HCT116 (cell line): ENCODE data around the gene IL12B. TPM values are rescaled to one million over a fixed set of nuclear protein-coding genes. Genes with fewer than 3 reads are reported as not detected.

Source experiments
- ATAC-seq: fragments of 200-7000 bp; cut with Tn5 transposase; 2 replicates; pipeline ENCODE4 v1.9.1; 2020; ENCODE audit warnings: mild to moderate bottlenecking, moderate library complexity
- BruUV-seq: library from RNA; stranded (reverse); fragments of 400-500 nt; replicated peaks from 2 replicates; lab custom pipeline; 2021; lab: Mats Ljungman, UMichigan
- CTCF ChIA-PET: fragments of 300-600 bp; sonication (Branson Sonifier 250); formaldehyde crosslinking; loops from one replicate; lab custom pipeline; 2021; ENCODE audit warnings: antibody characterized with exemption; lab: Charles Lee
- POLR2A ChIA-PET: fragments of 300-600, 350-600 bp; sonication (Branson Sonifier 250); formaldehyde crosslinking; loops from one replicate; lab custom pipeline; 2021; ENCODE audit warnings: antibody characterized with exemption; lab: Charles Lee
- RAD21 ChIA-PET, 2 experiments: fragments of 300-600 bp; sonication (Branson Sonifier 250); formaldehyde crosslinking; loops; one replicate each; lab custom pipeline; 2023; ENCODE audit warnings: low total read pairs in 2 of 2; ENCODE audit not compliant: uncharacterized antibody in 2 of 2, unreplicated experiment in 2 of 2, low non-redundant PET in 1 of 2; lab: Charles Lee
- DNase-seq: peaks from one replicate; pipeline ENCODE4 v3.0.0-alpha.2; 2010; ENCODE audit warnings: low read depth, low spot score
- H2AFZ ChIP-seq: fragments of 200-600 bp; shearing (Covaris generic), sonication (generic); 2 replicates; pipeline ENCODE4 v1.6.1; 2017; ENCODE audit warnings: low read depth, mixed run types, mixed read lengths, antibody characterized with exemption, low read length; ENCODE audit not compliant: poor library complexity, severe bottlenecking
- H3K27ac ChIP-seq: 2 replicates; pipeline ENCODE4 v1.5.1; 2012; ENCODE audit warnings: low read depth, low read length
- H3K27me3 ChIP-seq: fragments of 200-600 bp; sonication (generic); 2 replicates; pipeline ENCODE4 v1.6.1; 2016; ENCODE audit warnings: mixed run types, low read length, mixed read lengths; ENCODE audit not compliant: insufficient read depth
- H3K36me3 ChIP-seq, 2 experiments: fragments of 200-500 bp in 1 of 2; fragments of 200-600 bp in 1 of 2; sonication (Bioruptor generic) in 1 of 2; sonication (generic) in 1 of 2; 2 replicates each; pipeline versions ENCODE4 v1.5.1 to v1.6.1; 2014 to 2016; ENCODE audit warnings: low read length in 2 of 2, inconsistent platforms in 1 of 2, mixed read lengths in 1 of 2, mixed run types in 1 of 2; ENCODE audit not compliant: insufficient read depth in 2 of 2, control insufficient read depth in 1 of 2
- H3K4me1 ChIP-seq, 2 experiments: fragments of 200-600 bp in 1 of 2; sonication (generic) in 1 of 2; 2 replicates each; pipeline versions ENCODE4 v1.5.1 to v1.6.1; 2012 to 2017; ENCODE audit warnings: low read length in 2 of 2, inconsistent platforms in 1 of 2, mild to moderate bottlenecking in 1 of 2, mixed read lengths in 1 of 2, mixed run types in 1 of 2, moderate library complexity in 1 of 2; ENCODE audit not compliant: insufficient read depth in 2 of 2, control insufficient read depth in 1 of 2
- H3K4me2 ChIP-seq: fragments of 200-600 bp; sonication (generic); 2 replicates; pipeline ENCODE4 v1.6.1; 2017; ENCODE audit warnings: mixed run types, low read length, mixed read lengths
- H3K4me3 ChIP-seq, 2 experiments: fragments of 200-600 bp in 1 of 2; sonication (generic) in 1 of 2; replicated peaks in 1 of 2; 2 replicates each; pipeline ENCODE4 v1.5.1; 2011 to 2016; ENCODE audit warnings: low read length in 2 of 2, control low read depth in 1 of 2, low read depth in 1 of 2, mild to moderate bottlenecking in 1 of 2, mixed read lengths in 1 of 2, mixed run types in 1 of 2
- H3K79me2 ChIP-seq: fragments of 200-600 bp; sonication (generic); 2 replicates; pipeline ENCODE4 v1.6.1; 2017; ENCODE audit warnings: mild to moderate bottlenecking, mixed run types, low read length, moderate library complexity, mixed read lengths; ENCODE audit not compliant: insufficient read depth
- H3K9ac ChIP-seq: fragments of 200-600 bp; sonication (generic); 2 replicates; pipeline ENCODE4 v1.6.1; 2016; ENCODE audit warnings: low read length, mixed read lengths
- H3K9me2 ChIP-seq: fragments of 200-600 bp; sonication (generic), shearing (Covaris generic); 2 replicates; pipeline ENCODE4 v1.6.1; 2017; ENCODE audit warnings: mixed run types, mild to moderate bottlenecking, moderate library complexity; ENCODE audit not compliant: insufficient read depth
- H3K9me3 ChIP-seq, 2 experiments: fragments of 200-500 bp in 1 of 2; fragments of 200-600 bp in 1 of 2; sonication (Bioruptor generic) in 1 of 2; sonication (generic) in 1 of 2; 2 replicates each; pipeline ENCODE4 v1.6.1; 2014 to 2017; ENCODE audit warnings: low read length in 2 of 2, mixed read lengths in 2 of 2, inconsistent platforms in 1 of 2, low read depth in 1 of 2, mild to moderate bottlenecking in 1 of 2, mixed run types in 1 of 2, moderate library complexity in 1 of 2; ENCODE audit not compliant: control insufficient read depth in 1 of 2, insufficient read depth in 1 of 2
- H4K20me1 ChIP-seq: fragments of 200-600 bp; sonication (generic), shearing (Covaris generic); 2 replicates; pipeline ENCODE4 v1.6.1; 2017; ENCODE audit warnings: mixed run types, mild to moderate bottlenecking, moderate library complexity; ENCODE audit not compliant: insufficient read depth
- CBX3 ChIP-seq: IDR thresholded peaks from 2 replicates; pipeline ENCODE4 v1.6.1; 2012; ENCODE audit warnings: low read depth
- EGR1 ChIP-seq: IDR thresholded peaks from 2 replicates; pipeline ENCODE4 v1.6.1; 2012; ENCODE audit warnings: low read depth
- ELF1 ChIP-seq: IDR thresholded peaks from 2 replicates; pipeline ENCODE4 v1.6.1; 2012; ENCODE audit warnings: low read depth, borderline replicate concordance
- EZH2phosphoT487 ChIP-seq: fragments of 200-600 bp; IDR thresholded peaks from 2 replicates; pipeline ENCODE4 v1.6.1; 2018; ENCODE audit warnings: antibody characterized with exemption, borderline replicate concordance
- JUND ChIP-seq: IDR thresholded peaks from 2 replicates; pipeline ENCODE4 v1.6.1; 2012
- POLR2A ChIP-seq: IDR thresholded peaks from 2 replicates; pipeline ENCODE4 v1.7.0; 2011; ENCODE audit warnings: borderline replicate concordance; ENCODE audit not compliant: insufficient read depth, insufficient read length; ENCODE audit errors: extremely low read depth
- SIN3A ChIP-seq: IDR thresholded peaks from 2 replicates; pipeline ENCODE4 v1.6.1; 2012; ENCODE audit warnings: low read depth
- SP1 ChIP-seq: IDR thresholded peaks from 2 replicates; pipeline ENCODE4 v1.6.1; 2012; ENCODE audit warnings: low read depth
- SRF ChIP-seq: IDR thresholded peaks from 2 replicates; pipeline ENCODE4 v1.6.1; 2012; ENCODE audit warnings: low read depth
- TCF7L2 ChIP-seq: IDR thresholded peaks from 2 replicates; pipeline ENCODE4 v1.7.0; 2011; ENCODE audit warnings: borderline replicate concordance, inconsistent platforms; ENCODE audit not compliant: insufficient read depth, insufficient read length; ENCODE audit errors: extremely low read depth
- ZFX ChIP-seq: fragments of 450-650 bp; IDR thresholded peaks from 2 replicates; pipeline ENCODE4 v1.6.1; 2017
- ZNF274 ChIP-seq: fragments of 200-500 bp; sonication (Bioruptor generic); IDR thresholded peaks from 2 replicates; pipeline ENCODE4 v1.6.1; 2014; ENCODE audit warnings: mild to moderate bottlenecking, low read depth, low read length, inconsistent platforms
- intact Hi-C: fragments of 100-400 bp; cut with micrococcal nuclease; formaldehyde crosslinking; loops from 2 replicates; pipeline ENCODE4 v1.10.0; 2022
- total RNA-seq: library from RNA; stranded (reverse); gene quantifications from one replicate; pipeline ENCODE4 v1.2.1, GENCODE V29; 2021; ENCODE audit not compliant: unreplicated experiment
- TF ChIP-seq, protein P1 (sequence below): IDR thresholded peaks from 2 replicates; pipeline ENCODE4 v1.6.1; 2011; ENCODE audit warnings: mild to moderate bottlenecking, low read length, moderate library complexity; ENCODE audit not compliant: insufficient replicate concordance; ENCODE audit errors: extremely low read depth
- TF ChIP-seq, protein P2 (sequence below): IDR thresholded peaks from 2 replicates; pipeline ENCODE4 v1.6.1; 2012

Gene IL12B
- total RNA-seq, 1 experiment from 2014 or later: not detected

DNA sequence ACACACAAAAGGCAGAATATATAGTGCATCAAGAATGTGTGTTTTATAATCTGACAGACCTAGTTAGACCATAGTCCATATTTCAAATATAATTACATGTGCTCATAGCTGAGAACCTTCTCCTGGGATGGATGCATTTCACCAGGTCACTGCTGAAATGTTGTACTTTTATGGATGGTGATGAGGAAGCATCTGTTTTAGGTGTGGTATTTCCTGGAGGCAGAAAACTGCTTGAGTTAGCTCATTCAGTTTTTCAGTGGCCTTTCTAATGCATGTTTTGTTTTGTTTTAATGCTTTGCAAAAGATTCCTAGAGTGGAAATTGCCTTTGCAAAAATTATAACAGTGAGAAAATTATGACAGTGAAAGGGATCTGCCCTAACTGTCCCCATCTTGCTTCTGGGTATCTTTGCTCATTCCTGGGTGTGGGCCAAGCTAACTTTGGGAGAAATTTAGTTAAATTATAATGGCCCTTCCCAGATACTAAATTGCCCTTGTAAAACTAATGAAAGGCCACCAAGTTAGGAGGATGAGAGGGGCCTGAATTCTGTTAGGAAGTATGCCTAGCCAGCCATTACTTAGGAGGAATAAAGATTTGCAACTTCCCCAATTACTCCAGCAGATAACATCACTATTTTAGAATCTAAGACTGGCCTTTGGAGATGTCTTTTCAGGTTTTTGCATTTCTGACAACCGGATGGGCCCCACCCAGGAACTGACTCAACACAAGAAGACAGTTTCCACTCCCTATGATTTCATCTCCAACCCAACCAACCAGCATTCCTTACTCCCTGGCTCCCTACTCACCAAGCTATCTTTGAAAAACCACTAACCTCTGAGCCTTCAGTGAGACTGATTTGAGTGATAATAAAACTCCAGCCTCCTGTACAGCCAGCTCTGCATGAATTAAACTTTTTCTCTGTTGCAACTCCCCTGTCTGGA lies 7.0 kb upstream of the IL12B start (continued):
- TF ChIP-seq, protein P1, sequence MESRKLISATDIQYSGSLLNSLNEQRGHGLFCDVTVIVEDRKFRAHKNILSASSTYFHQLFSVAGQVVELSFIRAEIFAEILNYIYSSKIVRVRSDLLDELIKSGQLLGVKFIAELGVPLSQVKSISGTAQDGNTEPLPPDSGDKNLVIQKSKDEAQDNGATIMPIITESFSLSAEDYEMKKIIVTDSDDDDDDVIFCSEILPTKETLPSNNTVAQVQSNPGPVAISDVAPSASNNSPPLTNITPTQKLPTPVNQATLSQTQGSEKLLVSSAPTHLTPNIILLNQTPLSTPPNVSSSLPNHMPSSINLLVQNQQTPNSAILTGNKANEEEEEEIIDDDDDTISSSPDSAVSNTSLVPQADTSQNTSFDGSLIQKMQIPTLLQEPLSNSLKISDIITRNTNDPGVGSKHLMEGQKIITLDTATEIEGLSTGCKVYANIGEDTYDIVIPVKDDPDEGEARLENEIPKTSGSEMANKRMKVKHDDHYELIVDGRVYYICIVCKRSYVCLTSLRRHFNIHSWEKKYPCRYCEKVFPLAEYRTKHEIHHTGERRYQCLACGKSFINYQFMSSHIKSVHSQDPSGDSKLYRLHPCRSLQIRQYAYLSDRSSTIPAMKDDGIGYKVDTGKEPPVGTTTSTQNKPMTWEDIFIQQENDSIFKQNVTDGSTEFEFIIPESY: no peak

DNA sequence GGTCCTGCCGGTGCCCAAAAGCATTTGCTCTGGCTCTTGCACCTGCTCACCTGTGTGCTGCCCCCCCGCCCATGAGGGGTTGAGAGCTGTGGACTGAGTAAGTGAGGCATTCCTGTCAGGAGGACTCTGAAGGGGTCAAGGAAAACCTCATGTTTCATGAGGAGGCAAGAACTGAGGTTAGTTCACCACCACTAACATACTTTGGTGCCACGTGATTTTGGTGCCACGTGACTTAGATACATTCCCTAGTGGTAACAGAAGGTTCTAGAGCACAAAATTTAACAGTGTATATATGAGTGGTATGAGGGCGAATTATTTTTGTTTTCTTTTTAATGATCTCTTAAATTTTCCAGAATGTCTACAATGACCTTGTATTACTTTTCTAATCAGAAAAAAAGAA lies 6.3 kb upstream of the IL12B start:
- no peak overlapping the region for H2AFZ ChIP-seq
- H3K9me2 ChIP-seq: no peaks in the 10 kb centered on the region
- H3K27ac ChIP-seq: no peak overlapping the region
- no peak overlapping the region for H3K9ac ChIP-seq
- H3K27me3 ChIP-seq: no peaks in the 10 kb centered on the region
- CTCF ChIA-PET: interaction anchor here (1.2 kb wide), 1 partner anchor 180 kb away, joined by 3 read pairs; no protein-coding TSS in a partner anchor
- no peaks in the 10 kb centered on the region for H3K79me2 ChIP-seq
- no peaks in the 10 kb centered on the region for H3K36me3 ChIP-seq
- H3K4me2 ChIP-seq: no peak overlapping the region
- H3K4me3 ChIP-seq: no peak overlapping the region
- no peak for DNase-seq
- no TSS peak for BruUV-seq
- no peaks in the 10 kb centered on the region for H4K20me1 ChIP-seq
- ATAC-seq: no peak
- H3K4me1 ChIP-seq: peaks cover 22 to 64% of the 10 kb centered on the region in 2 experiments
- no peaks in the 10 kb centered on the region for H3K9me3 ChIP-seq
- intact Hi-C loops: no loop called here
- RAD21 ChIA-PET: no interaction called here
- POLR2A ChIA-PET: no interaction called here
- no peak for TF ChIP-seq ZNF274
- TF ChIP-seq, protein P2, sequence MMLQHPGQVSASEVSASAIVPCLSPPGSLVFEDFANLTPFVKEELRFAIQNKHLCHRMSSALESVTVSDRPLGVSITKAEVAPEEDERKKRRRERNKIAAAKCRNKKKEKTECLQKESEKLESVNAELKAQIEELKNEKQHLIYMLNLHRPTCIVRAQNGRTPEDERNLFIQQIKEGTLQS: no peak
- no peak for TF ChIP-seq ELF1
- TF ChIP-seq SP1: no peak
- TF ChIP-seq ZFX: no peak
- TF ChIP-seq CBX3: no peak
- TF ChIP-seq POLR2A: no peak
- no peak for TF ChIP-seq SIN3A
- no peak for TF ChIP-seq EGR1
- TF ChIP-seq SRF: no peak
- TF ChIP-seq TCF7L2: no peak
- TF ChIP-seq JUND: no peak
- no peak for TF ChIP-seq EZH2phosphoT487
